Epidermal melanocyte (primary cell): ENCODE data around the gene VWA7.

Source experiments
- DNase-seq: peaks from one replicate; pipeline ENCODE4 v3.0.0; 2011; ENCODE audit warnings: low spot score; ENCODE audit not compliant: insufficient read length

The VWA7 gene

DNA sequence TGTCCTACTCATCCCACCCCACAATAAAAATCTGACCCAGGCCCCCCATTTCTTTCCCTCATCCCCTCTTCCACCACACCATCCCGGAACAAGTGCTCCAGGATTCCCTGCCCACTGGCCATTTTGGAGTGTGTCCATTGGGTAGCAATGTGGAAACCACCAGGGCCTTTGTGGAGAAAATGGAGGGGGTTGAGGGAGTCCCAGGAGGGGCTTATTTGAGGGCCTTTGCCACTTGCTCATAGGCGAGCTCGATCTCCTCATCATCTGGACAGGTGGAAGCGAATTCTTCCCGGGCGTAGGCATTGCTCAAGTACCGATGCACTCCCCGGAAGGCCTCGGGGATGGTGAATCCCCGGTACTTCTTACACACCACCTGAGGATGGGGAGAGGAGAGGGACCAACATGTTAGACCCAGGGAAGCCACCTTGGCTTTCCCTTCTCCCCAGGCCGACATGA is 46.5 kb downstream of the VWA7 start:
- no peak for DNase-seq

DNA sequence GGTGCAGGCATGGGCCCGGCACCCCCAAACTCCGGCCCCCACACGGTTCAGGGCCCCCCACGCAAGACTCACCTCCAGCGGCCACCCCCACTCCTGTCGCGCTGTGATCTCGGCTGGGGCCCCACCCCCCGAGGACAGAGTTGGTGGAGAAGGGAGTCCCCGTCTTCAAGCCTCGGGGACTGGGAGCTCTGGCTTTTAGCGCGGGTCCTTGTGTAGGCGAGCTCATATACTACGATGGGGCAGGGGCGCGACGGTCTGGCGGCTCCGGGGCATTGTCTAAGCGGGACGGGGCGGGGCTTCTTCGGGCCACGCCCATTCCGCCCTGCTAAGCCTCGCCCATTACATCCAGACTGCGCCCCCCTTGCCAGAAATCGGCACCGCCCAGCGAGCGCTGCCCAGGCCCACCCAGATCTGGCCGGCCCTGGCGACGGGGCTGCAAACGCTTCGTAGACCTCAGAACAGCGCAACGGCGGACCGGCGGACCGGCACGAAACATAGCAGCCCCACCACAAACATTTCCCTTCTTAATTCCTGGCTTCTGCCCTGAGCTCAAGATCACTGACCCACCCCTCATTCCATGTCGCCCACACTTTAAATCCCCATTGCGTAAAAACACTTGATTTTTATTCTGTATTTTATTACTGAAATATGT is 47.0 kb downstream of the VWA7 start:
- peak; percentile 69 for DNase-seq

- DNase-seq, result peak; percentile 96
Measured at GRCh38 chr6:31729515-31729978, 47.6 kb downstream of the VWA7 start.

DNA sequence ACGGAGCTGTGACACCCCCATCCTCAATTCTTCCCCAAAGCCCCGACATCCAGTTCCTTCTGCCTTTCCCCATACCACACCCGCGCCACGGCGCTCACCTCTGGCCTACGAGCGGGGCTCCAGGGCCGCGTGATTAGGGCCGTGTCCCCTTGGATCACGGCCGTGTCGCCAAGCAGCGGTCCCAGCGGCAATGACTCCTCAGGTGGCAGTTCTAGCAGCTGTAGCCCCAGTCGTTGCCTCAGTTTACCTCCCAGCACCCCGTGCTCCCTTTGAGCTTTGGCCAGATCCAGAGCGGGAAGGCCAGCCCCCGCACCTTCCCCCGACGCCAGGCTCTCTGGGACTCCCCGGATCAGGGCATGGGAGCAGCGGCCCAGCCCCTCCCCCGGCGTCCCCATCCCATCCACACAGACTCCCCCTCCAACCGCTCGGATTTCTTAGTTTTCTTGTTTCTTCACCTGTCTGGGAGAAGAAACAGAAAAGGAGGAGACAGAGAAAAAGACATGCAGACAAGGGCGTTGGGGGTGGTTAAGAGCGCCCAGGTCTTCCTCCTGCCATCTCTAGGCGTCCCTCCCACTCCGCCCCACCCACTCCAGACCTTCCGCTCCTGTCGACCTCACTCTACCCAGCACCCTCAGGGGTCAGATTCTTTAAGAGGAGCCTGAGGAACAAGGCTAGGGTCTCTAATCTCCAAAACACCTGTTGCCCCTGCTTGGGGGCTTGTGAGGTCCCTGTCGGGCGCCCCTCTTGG is 48.2 kb downstream of the VWA7 start, which contains the start of gene DDAH2:
Gene DDAH2 (minus strand): TSS at position 533 of the 748 bp plus-strand sequence. CDS start 138 bp downstream, at position 395.
- no peak for DNase-seq

- no peak for DNase-seq
Measured at GRCh38 chr6:31727717-31728671, 49.1 kb downstream of the VWA7 start.

DNA sequence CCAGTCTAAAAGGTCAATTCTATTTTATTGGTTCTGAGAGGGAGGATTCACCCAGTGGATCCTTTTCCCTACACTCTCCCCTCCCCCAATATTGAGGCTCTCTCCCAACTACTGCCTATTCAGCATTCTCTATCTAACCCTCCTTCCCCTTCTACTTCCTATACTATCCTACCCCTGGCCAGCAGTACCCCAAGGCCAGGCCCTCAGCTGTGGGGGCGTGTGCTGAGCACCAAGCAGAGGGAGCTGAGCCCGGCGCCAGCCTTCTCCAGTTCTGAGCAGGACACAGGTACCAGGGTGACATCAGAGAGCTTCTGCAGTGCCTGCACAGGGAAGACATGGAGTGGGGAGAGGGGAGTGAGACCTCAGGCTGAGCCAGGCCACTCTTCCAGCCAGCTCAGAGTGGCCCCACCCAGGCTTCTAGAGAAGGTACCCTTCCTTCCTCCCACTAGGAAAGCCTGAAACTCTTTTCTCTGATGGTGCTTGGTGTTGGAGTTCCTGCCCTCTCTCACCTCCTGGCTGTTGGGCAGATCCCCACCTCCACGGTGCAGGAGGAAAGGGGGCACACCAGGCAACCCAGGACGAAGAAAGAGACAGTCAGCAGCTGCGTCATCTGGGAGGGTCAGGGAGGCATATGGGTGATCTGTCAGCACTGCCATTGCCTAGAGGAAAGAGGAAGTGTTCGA is 50.0 kb downstream of the VWA7 start:
- no peak for DNase-seq

- DNase-seq, result no peak
Measured at GRCh38 chr6:31725502-31726350, 51.4 kb downstream of the VWA7 start.

GRCh38 chr6:31723980-31724691 is 53.0 kb downstream of the VWA7 start:
- DNase-seq, result no peak

- no peak for DNase-seq
Measured at GRCh38 chr6:31723245-31723979, 53.7 kb downstream of the VWA7 start, which contains the start of gene MPIG6B. Gene MPIG6B (plus strand): TSS chr6:31723373. CDS start chr6:31723384, 11 bp downstream.

- DNase-seq, result no peak
Measured at GRCh38 chr6:31722173-31722572, 55.0 kb downstream of the VWA7 start.

DNA sequence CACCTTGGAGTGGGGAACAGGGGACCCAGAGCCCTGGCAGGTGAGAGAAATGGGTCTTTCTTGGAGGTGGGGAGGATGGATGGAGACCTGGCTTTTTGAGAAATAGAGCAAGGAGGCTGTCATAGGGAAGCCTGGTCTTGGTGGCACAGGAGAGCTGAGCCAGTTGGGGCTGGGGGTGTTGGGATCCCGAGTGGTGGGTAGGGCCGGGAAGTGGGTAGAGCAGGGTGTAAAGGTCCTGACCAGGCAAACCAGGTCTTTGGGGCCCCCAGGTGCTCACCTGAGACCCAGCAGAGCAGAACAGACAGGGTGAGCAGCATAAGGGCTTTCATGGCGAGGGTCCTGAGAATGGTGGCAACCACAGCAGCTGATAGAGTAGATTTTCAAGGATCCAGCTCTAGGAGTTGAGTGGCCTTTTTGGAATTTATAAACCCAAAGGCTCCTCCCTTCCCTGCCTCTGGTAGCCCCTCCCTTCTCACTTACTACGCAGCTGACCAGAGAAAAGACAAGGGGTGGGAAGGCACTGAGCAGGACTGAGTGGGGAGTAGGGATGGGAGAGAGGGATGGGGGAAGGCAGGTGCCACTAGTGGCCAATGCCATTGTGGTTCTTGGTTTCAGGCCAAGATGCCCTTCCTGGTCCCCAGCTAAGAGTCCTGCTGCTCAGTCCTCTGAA is 55.6 kb downstream of the VWA7 start, which contains the start of gene LY6G6C:
Gene LY6G6C (minus strand): TSS at position 396 of the 670 bp plus-strand sequence. CDS start 67 bp downstream, at position 329.
- no peak for DNase-seq

DNA sequence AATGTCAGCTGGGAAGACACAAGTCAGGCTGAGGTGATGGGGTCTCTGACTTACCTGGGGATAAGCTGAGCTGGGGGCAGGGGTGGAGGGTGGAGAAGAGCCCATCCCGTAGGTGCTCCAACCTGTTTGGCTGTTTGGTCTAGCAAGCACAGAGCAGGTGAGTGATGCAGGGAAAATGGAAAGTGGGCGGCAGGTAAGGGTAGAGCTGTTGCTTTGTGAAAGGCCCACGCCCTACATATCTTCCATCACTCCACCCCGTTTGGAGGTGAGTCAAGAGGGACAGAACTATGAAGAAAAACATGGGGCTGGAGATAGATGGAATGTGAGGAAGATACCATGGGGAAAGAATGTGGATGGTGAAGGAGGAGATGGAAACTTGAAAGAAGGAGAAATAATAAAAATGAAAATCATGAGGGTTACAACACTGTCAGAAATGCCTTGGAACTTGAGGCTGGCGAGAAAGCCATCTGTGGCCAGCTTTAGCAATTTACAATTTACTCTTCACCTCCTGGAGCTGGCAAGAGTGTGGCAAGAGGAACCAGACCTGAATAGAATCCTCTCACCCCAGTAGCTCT is 56.8 kb downstream of the VWA7 start:
- DNase-seq, result no peak

DNA sequence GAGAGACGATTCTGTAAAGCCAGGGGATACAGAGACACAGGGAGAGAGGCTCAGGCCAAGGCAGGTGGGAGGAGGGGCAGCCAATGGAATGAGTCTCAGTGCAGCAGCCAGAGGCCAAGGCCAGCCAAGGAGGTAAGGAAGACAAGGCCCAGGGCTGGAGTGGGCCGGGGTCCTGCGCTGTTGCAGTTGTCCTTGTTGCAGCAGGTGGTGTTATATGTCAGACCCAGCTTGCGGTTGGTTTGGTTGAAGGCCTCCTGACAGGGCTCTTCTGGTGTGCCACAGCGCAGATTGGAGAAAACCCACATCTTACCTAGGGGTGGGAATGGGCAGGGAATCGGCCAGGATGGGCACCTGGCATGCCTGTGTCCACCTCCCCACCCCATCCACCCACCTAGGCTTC is 58.1 kb downstream of the VWA7 start:
- no peak for DNase-seq

DNA sequence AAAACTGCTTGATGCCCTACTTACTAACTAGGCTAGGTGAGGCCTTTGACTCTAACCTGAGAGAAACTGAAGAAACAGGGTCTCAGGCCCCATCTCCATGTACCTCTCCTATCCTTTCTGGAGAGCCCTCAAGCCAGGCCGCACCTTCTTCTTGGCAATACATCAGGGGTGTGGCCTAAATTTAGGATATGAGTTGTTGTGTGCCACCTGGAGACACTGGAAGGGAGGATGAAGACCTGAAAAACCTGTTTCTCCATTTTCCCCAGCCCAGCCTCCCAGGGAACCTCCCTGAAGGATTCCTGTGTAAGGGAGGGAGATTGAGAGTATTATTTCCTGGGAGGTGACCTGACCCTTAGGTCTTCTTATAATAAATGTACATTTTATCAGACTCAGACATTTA is 58.9 kb downstream of the VWA7 start:
- no peak for DNase-seq

DNA sequence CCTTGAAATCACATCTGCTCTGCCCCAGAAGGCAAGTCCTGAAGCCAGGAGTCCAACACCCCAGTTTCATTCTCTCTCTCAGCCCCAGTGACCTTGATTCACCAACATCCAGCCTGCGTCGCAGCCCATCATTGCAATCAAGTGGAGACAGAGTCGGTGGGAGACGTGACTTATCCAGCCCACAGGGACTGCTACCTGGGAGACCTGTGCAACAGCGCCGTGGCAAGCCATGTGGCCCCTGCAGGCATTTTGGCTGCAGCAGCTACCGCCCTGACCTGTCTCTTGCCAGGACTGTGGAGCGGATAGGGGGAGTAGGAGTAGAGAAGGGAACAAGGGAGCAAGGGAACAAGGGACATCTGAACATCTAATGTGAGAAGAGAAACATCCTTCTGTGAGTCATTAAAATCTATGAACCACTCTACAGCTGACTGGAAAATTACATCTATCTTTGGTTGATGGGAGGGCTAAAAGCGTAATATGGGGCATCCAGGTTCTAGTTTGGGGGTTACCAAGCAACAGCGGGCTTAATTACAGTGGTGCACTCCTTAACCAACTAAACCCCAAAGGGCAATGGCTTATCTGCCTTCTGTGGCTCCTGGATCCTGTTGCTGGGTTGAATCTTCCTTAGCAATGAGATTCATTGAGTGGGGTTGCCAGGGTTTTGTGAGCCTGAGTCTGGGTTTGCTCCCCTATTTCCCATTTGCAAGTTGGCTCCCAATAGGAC is 59.5 kb downstream of the VWA7 start:
- DNase-seq, result no peak
